ENCODE results near the gene ANAPC7.

DNA sequence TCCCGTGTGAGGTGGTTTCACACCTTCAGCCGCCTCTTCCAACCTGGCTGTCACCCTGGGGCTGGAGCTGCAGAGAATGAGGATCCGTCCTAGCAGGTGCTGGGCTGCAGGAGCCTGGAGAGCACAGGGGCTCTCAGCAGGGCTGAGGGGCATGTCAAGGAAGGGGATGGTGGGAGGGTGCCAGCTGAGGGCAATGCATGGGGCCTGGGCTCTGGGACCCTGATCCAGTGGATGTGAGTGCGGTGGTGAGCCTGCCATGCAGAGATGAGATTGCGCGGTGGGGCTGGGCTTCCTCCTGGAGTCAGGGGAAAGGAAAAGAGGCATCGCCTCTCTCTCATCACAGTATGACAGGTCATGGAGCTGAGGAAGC lies 31.5 kb downstream of the ANAPC7 start:
- TF ChIP-seq TAF1 (IDR thresholded peaks at IDR 0.05; ENCODE audit: low read depth) (no peak), CREB1 (IDR thresholded peaks at IDR 0.05; ENCODE audit: low read depth) (no peak), CEBPB (IDR thresholded peaks at IDR 0.05) (no peak), RAD21 (IDR thresholded peaks at IDR 0.05; ENCODE audit: low read depth) (no peak), TEAD4 (IDR thresholded peaks at IDR 0.05) (no peak), NFIC (IDR thresholded peaks at IDR 0.05) (no peak), EP300 (IDR thresholded peaks at IDR 0.05; ENCODE audit: borderline replicate concordance) (no peak), ZBTB7A (IDR thresholded peaks at IDR 0.05; ENCODE audit: low read depth) (no peak), YY1 (IDR thresholded peaks at IDR 0.05; ENCODE audit: low read depth) (no peak), TCF12 (IDR thresholded peaks at IDR 0.05; ENCODE audit: low read depth) (no peak)
- TF ChIP-seq, protein P1, sequence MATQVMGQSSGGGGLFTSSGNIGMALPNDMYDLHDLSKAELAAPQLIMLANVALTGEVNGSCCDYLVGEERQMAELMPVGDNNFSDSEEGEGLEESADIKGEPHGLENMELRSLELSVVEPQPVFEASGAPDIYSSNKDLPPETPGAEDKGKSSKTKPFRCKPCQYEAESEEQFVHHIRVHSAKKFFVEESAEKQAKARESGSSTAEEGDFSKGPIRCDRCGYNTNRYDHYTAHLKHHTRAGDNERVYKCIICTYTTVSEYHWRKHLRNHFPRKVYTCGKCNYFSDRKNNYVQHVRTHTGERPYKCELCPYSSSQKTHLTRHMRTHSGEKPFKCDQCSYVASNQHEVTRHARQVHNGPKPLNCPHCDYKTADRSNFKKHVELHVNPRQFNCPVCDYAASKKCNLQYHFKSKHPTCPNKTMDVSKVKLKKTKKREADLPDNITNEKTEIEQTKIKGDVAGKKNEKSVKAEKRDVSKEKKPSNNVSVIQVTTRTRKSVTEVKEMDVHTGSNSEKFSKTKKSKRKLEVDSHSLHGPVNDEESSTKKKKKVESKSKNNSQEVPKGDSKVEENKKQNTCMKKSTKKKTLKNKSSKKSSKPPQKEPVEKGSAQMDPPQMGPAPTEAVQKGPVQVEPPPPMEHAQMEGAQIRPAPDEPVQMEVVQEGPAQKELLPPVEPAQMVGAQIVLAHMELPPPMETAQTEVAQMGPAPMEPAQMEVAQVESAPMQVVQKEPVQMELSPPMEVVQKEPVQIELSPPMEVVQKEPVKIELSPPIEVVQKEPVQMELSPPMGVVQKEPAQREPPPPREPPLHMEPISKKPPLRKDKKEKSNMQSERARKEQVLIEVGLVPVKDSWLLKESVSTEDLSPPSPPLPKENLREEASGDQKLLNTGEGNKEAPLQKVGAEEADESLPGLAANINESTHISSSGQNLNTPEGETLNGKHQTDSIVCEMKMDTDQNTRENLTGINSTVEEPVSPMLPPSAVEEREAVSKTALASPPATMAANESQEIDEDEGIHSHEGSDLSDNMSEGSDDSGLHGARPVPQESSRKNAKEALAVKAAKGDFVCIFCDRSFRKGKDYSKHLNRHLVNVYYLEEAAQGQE (IDR thresholded peaks at IDR 0.05; ENCODE audit: low read depth), result no peak
- TF ChIP-seq, protein P2, sequence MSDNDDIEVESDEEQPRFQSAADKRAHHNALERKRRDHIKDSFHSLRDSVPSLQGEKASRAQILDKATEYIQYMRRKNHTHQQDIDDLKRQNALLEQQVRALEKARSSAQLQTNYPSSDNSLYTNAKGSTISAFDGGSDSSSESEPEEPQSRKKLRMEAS (IDR thresholded peaks at IDR 0.05), result no peak
- TF ChIP-seq, protein P3, sequence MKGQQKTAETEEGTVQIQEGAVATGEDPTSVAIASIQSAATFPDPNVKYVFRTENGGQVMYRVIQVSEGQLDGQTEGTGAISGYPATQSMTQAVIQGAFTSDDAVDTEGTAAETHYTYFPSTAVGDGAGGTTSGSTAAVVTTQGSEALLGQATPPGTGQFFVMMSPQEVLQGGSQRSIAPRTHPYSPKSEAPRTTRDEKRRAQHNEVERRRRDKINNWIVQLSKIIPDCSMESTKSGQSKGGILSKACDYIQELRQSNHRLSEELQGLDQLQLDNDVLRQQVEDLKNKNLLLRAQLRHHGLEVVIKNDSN (IDR thresholded peaks at IDR 0.05), result no peak
